NCI-H1092 (cell line): ENCODE data around the gene DDAH1.
"Not testable (repeated sequence)": the region's sequence is repeated elsewhere in the genome, so short reads cannot be mapped to it uniquely, and the experiment has no call there.

Experiments
- DNase-seq: peaks from one replicate; lab custom pipeline; 2025; lab: John Stamatoyannopoulos, UW

The DDAH1 gene

DNA sequence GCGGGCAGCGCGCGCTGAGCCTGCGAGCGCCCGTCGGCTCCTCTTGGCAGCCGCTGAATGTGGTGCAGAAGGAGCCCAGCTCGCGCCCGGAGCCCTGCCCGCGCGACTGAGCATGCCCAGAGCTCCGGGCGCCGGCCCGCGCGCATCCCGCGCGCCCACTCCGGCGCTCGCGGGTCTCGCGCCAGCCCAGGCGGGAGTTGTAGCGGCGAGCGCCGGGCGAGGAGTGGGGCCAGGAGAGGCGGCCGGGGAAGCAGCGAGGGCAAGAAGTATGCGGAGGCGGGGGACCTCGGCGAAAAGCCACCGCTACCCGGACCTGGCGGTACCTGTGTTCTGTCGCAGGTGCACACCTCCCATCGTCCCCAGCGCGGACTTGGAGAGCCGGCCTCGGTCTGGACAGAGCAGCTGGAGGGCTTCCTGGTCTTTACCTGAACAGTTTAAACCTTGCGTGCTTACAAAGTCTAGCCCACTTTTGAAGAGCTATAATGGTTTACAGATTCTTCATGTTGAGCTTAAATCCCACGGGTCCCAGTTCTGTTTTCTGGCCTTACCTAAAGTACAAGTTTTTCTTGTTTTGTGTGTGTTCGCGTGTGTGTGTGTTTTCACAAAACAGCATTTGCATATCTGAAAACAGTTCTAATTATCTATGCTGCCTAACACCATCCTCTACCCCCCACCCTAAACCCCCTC lies at the start of gene DDAH1:
Gene DDAH1 (minus strand): TSS at position 61 of the 687 bp plus-strand sequence. CDS start 114 bp downstream, outside the sequence.
- peak; percentile 60 for DNase-seq

GRCh38 chr1:85513998-85514397 lies 49.0 kb upstream of the DDAH1 start:
- DNase-seq: not testable (repeated sequence)

DNA sequence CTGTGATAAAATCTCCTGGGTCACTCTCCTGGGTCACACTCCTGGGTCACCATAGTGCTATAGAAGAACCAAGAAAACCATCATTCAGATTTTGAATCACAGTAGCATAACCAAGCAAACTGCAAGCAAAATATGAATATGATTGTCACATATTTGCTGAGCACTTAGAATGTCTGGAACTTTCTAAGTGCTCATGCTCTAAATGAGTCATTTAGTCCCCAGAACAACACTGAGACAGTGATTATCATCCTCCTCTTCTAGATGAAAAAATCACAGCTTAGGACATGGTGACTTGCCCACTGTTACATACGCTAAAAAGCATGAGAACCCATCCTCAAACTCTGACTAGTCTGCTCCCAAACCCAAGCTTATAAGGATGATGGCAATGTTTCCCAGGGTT lies 39.5 kb upstream of the DDAH1 start:
- no peak for DNase-seq

DNA sequence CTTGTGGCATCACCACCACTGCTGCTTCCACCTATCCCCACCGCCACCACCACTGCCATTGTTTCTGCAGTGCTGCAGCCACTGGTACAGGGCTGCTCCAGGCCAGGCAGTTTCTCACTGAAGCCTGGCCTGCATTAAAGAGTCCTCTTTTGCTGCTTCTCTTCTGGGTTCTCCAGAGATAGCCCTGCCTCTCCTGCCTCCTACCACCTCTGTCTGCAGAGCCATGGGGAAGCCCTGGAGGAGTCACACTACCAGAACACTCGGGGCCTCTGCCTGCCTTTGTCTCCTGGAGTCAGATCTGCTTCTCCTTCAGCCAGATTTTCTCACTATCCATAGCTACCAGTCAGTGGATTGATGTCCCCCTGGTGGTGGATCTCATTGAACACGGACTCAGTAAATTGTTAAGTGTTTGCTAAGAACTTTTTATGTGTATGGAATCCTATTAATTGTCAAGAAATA lies 37.7 kb upstream of the DDAH1 start:
- DNase-seq: no peak

GRCh38 chr1:85502171-85502570 lies 37.2 kb upstream of the DDAH1 start:
- no peak for DNase-seq

DNA sequence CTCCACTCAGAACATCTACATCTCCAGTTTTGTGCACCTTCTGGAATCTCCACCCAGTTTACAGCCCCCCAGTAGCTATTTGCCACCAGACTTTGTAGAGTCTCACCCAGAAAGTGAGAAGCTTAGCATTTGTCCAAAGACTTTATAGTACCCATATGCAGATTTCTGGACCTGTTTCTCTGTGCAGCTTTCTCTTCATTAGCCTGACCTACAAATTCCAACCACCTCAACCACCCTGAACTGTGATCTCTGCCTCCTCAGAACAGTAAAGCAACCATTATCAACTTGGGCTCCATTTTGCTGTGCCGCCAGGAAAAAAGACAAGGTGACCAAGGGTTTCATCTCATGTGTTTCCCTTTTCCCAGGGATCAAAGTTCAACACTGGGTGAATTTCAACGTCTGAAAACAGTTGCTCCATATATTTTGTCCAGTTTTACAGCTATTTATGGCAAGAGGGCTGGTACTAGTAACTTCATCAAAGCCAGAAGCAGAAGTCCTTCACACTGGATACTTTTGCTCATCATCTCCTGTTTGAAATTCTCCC lies 36.5 kb upstream of the DDAH1 start:
- DNase-seq: no peak

DNA sequence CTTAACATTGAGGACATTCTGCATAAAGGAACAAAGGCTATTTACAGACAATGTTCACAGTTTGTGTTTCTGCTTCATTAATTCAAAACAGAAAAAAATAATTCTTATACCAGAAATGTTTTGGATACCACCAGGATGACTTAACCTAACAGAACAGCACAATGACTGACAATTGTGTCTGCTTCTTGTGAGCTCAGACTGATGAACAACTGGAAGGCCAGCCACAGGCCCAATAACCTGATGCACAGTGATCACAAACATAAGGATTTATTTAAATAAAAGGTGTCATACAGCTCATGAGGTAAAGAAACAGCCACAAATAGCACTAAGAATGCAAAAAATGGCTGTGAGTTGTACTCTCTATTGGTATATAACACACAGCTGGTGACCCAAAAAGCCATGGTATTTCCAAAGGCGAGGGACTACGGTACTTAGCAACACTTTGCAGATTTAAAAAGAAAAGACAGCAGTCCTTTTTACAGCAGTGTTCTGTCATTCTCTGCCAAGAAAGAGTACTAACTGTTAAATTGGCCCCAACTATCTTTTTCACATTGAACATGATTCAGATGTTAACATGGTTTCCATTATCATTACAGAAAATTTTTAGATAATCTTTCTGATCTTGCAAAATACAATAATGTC lies 32.1 kb upstream of the DDAH1 start:
- no peak for DNase-seq

DNA sequence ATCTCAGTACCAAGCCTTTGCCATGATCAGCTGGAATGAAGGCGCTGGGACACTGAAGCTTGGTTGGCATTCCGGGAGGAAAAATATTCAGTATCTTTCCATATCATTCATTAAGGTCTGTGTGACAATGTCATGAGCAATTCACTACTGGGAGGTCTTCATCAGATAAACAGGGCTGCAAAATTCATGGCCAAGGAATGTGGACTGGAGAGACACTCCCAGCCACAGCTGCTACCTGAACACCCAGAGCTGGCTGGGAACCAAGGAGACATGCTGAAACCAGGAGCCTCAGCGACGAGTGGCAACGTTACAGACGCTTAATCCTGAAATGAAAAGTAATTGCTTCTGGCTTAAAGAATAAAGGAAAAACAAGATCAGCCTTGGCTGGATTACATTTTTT lies 30.6 kb upstream of the DDAH1 start:
- DNase-seq: no peak

GRCh38 chr1:85494904-85495266 lies 29.9 kb upstream of the DDAH1 start:
- no peak for DNase-seq

GRCh38 chr1:85494074-85494903 lies 29.3 kb upstream of the DDAH1 start:
- DNase-seq: no peak

DNA sequence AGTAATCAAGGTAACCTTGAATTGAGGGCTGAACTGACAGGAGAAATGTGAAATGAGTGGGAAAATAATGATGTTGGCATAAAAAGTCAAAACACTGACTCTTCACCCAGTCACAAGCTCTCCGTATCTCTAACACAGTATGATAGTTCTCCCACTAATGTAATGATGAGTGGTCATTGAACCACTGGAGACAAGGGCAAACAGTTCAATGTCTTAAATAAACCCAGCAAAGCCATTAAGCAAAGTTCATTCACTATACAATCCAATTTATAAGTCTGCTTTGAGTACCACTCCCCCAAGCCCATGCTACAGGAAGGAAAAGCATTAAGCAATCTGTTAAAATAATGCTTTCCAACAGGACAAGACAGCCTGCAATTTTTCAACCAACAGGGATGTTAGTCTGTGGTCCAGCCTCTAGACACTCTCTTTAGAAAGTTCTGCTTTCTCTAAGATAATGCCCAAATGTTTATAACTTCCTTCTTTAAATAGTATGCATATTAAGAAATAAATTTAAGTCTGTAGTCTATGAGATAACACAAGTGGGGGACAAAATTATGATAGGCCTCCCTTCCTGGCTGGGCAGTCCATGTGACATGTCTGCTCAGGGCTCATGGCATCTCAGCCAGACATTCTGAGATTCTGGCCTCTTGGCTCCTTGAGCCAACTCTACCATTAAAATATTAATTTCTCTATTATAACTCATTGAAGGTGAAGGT lies 25.5 kb upstream of the DDAH1 start:
- no peak for DNase-seq

GRCh38 chr1:85488126-85488525 lies 23.2 kb upstream of the DDAH1 start:
- no peak for DNase-seq

DNA sequence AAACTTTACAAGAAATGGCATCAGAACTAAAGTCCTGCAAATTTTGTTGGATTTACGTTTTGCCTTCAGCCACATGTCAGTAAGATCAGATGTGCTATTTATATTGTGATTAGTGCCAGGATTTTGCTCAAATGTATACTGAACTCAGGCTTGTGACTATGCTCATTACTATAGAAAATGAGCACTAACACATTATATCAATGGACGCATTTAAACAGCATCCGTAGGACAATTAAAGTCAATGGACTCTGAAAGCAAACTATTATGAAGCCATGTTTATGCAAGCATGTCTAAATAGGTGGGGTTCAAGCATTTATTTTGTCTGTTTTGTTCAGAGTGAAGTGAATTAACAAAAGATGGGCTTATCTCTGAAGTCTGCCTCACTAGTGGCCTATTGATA lies 20.6 kb upstream of the DDAH1 start:
- DNase-seq: no peak

- no peak for DNase-seq
Measured at GRCh38 chr1:85484716-85485115, 19.8 kb upstream of the DDAH1 start.

- DNase-seq: no peak
Measured at GRCh38 chr1:85484264-85484663, 19.3 kb upstream of the DDAH1 start.

- no peak for DNase-seq
Measured at GRCh38 chr1:85481688-85482087, 16.7 kb upstream of the DDAH1 start.

DNA sequence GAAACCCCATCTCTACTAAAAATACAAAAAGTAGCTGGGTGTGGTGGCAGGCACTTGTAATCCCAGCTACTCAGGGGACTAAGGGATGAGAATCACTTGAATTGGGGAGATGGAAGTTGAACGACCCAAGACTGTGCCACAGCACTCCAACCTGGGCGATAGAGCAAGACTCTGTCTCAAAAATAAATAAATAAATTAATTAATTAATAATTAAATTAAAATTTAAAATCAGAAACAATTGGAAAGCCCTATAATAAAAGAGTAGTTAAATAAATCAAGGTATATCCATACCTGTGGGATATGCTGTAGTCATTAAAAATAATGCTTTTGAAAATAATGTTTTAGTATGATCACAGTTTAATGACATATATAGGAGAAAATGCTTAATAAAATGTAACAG lies 15.6 kb upstream of the DDAH1 start:
- DNase-seq: no peak

- DNase-seq: no peak
Measured at GRCh38 chr1:85479491-85479890, 14.5 kb upstream of the DDAH1 start.

- no peak for DNase-seq
Measured at GRCh38 chr1:85478366-85478765, 13.4 kb upstream of the DDAH1 start.

GRCh38 chr1:85475055-85475454 lies 10.1 kb upstream of the DDAH1 start:
- no peak for DNase-seq

- no peak for DNase-seq
Measured at GRCh38 chr1:85473390-85473789, 8.4 kb upstream of the DDAH1 start.

- no peak for DNase-seq
Measured at GRCh38 chr1:85471558-85471957, 6.6 kb upstream of the DDAH1 start.
